GM10248 (cell line): Measurements from ENCODE around the gene LRRC28.

Experiments used
- CTCF ChIA-PET: fragments of 300-600 bp; sonication (Branson Sonifier 250); formaldehyde crosslinking; extraction: SDS; loops from one replicate; lab custom pipeline; 2021; ENCODE audit warnings: antibody characterized with exemption; lab: Yijun Ruan, JAX
- POLR2A ChIA-PET: fragments of 350-650 bp; sonication (Branson Sonifier 250); formaldehyde crosslinking; extraction: SDS; loops from one replicate; lab custom pipeline; 2020; ENCODE audit warnings: antibody characterized with exemption; lab: Yijun Ruan, JAX
- DNase-seq: peaks from one replicate; pipeline ENCODE4 v3.0.0; 2012; ENCODE audit errors: extremely low spot score
- CTCF ChIP-seq: IDR thresholded peaks from 2 replicates; pipeline ENCODE4 v1.5.1; 2012; ENCODE audit warnings: mild to moderate bottlenecking, low read depth; ENCODE audit errors: extremely low read depth, missing control alignments, control extremely low read depth

The LRRC28 gene

GRCh38 chr15:99345832-99346462, 94.7 kb downstream of the LRRC28 start:
- DNase-seq = no peak
- ChIA-PET CTCF (interaction anchor here (1.0 to 2.6 kb wide), 2 partner anchors 12 to 26 kb away, joined by 3 to 9 read pairs; no protein-coding TSS in a partner anchor), POLR2A (no interaction called here)
- TF ChIP-seq CTCF = no peak

- no peak for DNase-seq
- ChIA-PET CTCF (interaction anchor here (2.6 kb wide), 1 partner anchor 356 kb away, joined by 17 read pairs; no protein-coding TSS in a partner anchor), POLR2A (no interaction called here)
- no peak for TF ChIP-seq CTCF
Measured at GRCh38 chr15:99347574-99347973, 96.3 kb downstream of the LRRC28 start.

GRCh38 chr15:99348412-99348811, 97.1 kb downstream of the LRRC28 start:
- ChIA-PET CTCF (interaction anchor here (0.6 to 2.6 kb wide), 3 partner anchors 23 to 356 kb away, joined by 3 to 17 read pairs (median 4); no protein-coding TSS in a partner anchor), POLR2A (no interaction called here)
- no peak for DNase-seq
- no peak for TF ChIP-seq CTCF

GRCh38 chr15:99350408-99350807, 99.1 kb downstream of the LRRC28 start:
- no peak for TF ChIP-seq CTCF
- DNase-seq = no peak
- POLR2A ChIA-PET = interaction anchor here (0.5 kb wide), 1 partner anchor 135 kb away, joined by 3 read pairs; no protein-coding TSS in a partner anchor
- CTCF ChIA-PET = interaction anchor here (1.3 to 1.5 kb wide), 2 partner anchors 13 to 37 kb away, joined by 3 read pairs; no protein-coding TSS in a partner anchor

GRCh38 chr15:99359769-99360168, 108.5 kb downstream of the LRRC28 start:
- ChIA-PET CTCF (no interaction called here), POLR2A (no interaction called here)
- DNase-seq = no peak
- TF ChIP-seq CTCF = no peak

- ChIA-PET CTCF (interaction anchor here (1.3 to 1.9 kb wide), 3 partner anchors 8 to 343 kb away, joined by 4 to 7 read pairs (median 5); no protein-coding TSS in a partner anchor), POLR2A (no interaction called here)
- no peak for DNase-seq
- TF ChIP-seq CTCF = no peak
Measured at GRCh38 chr15:99361545-99362185, 110.4 kb downstream of the LRRC28 start.
